Uterus (tissue), 2 donors: ENCODE results near the gene PCNX1.

Experiments
- POLR2A ChIP-seq, 2 donors: fragments of 450-650 bp; IDR thresholded peaks; one replicate each; pipeline ENCODE4 v1.6.1; 2016; ENCODE audit warnings: antibody characterized with exemption in 2 of 2, mild to moderate bottlenecking in 1 of 2, moderate library complexity in 1 of 2
- TF ChIP-seq, protein P1 (sequence below), 4 experiments: fragments of 200-600 bp in 2 of 4; fragments of 450-650 bp in 2 of 4; sonication (generic) in 2 of 4; IDR thresholded peaks; one replicate each; pipeline ENCODE4 v1.5.1; 2016 to 2019; ENCODE audit warnings: antibody characterized with exemption in 4 of 4, mild to moderate bottlenecking in 2 of 4, moderate library complexity in 1 of 4

- TF ChIP-seq, protein P1, sequence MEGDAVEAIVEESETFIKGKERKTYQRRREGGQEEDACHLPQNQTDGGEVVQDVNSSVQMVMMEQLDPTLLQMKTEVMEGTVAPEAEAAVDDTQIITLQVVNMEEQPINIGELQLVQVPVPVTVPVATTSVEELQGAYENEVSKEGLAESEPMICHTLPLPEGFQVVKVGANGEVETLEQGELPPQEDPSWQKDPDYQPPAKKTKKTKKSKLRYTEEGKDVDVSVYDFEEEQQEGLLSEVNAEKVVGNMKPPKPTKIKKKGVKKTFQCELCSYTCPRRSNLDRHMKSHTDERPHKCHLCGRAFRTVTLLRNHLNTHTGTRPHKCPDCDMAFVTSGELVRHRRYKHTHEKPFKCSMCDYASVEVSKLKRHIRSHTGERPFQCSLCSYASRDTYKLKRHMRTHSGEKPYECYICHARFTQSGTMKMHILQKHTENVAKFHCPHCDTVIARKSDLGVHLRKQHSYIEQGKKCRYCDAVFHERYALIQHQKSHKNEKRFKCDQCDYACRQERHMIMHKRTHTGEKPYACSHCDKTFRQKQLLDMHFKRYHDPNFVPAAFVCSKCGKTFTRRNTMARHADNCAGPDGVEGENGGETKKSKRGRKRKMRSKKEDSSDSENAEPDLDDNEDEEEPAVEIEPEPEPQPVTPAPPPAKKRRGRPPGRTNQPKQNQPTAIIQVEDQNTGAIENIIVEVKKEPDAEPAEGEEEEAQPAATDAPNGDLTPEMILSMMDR (IDR thresholded peaks at IDR 0.05) = no peak
- no peak for TF ChIP-seq POLR2A (IDR thresholded peaks at IDR 0.05)
These were observed 20.0 kb upstream of the PCNX1 start for GRCh38 chr14:70887207-70887681.
